Fibroblast of gingiva (primary cell): ENCODE measurements around the gene DAB1.

ENCODE experiments used
- DNase-seq: peaks from one replicate; pipeline ENCODE4 v3.0.0-alpha.2; 2011; ENCODE audit warnings: low read depth

The DAB1 gene

DNA sequence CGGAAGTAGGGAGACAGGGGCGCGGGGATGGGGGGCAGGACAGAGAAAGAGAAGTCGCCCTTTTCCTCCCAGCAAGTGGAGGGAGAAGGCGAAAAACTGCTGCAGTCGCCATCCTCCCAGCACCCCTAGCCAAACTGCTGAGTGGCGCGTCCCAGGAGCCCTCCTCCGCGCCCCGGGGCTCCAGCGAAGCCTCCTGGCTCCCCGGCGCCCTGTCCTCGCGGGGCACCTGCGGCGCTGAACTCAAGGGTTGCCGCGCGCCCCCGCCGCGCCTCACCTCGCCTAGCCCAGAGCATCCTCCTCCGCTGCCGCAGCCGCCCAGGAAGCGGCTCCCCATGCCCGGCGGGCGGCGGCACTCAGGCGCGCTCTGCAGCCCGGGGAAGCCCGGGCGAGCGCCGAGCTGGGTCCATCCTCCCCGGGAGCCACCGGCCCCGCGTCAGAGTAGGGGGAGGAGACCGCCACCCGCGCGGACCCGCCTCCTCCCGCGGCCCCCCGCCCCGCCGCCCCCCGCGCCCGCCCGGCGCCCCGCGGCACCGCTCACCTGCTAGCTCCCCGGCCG, at the start of gene DAB1:
TSS of gene DAB1 (minus strand) at position 405 of the 556 bp plus-strand sequence. CDS start 133,030 bp downstream, outside the sequence.
- DNase-seq = no peak

DNA sequence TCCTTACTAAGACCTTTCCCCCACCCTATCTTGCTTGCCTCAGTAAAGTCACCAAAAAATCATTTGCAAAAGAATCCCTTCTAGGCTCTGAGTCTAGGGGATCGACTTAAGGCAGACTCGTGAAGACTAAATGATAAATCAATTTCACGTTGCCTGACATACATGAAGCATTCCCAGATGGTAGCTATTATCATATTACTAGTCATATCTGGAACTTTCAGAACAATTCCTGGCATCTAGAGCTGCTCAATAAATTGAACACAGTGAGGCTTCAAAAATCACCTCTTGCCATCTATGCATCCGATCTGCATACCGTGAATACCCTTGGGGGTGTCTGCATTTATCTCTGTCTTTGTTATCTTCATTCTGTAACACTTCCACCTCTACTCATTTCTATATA, 49.6 kb upstream of the DAB1 start:
- no peak for DNase-seq

DNA sequence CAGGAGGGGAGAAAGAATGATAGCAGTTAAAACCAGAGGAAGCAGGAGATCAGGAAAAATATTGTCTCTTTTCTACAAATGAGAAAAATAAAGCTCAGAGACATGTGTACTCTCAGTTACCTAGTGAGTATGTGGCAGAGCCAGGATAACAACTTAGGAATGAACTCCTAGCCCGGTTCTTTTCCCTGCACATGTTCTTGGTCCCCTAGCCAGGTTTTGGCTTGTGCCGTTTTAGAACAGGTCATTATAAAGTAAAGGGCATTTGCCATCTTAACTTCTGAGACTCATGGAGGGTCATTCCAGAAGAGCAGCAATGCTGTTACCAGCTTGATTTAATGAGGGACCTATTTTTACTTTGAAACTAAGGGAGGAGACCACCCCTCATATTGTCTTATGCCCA, 48.1 kb upstream of the DAB1 start:
- no peak for DNase-seq

DNA sequence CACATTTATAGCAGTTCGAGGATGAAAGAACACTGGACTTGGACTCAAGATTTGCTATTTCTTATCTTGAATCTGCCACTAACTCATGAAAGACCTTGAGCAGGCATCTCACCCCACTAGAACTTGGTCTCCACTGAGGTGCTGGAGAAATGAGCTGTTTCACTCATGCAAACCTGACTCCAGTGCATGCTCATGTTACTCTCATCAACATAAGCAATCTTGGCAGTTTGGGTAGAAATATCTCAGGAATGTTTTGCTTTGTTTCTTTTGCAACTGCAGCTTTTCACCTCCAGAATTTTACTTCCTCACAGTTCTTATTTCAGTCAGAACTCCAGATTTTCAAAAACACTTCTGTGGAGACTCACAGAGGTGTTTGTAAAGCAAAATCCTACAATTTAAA, 46.2 kb upstream of the DAB1 start:
- DNase-seq = peak; percentile 62

DNA sequence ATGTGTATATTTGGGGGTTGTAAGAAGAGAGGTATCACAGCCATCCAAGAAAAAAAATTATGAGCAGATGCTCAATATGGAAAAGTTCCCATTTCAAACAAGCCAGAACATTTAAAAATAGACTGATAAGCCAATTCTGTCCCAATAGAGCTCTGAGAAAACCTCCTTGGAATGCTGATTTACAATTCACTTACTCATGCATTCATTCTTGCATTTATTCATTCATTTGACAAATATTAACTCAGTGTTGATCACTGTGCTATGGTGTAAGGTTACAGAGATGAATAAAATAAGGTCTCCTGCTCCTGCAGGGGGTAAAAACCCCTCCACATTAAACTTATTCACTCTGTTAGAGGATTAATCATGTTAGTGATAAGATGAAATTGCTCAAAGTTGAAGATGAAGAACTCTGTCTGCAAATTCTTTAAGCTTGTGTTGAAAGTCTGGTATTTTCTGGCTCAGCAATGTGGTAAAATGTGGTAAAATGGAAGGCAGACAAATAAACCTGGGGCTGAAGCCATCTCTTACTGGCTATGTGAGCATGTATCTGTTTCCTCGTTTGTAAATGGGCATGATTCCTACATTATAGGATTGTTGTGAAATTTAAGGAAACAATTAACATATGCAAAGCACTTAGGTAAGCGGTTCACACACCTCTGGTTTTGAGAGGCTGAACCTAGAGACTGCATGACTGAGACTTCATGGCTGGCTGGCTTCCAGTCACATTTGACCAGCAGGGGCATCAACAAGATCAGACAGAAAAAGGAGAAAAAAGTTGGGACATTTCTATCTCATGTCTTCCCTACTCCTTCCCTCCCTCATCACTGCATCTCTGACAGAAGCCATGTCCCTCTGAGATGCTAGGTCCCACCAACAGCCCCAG, 45.0 kb upstream of the DAB1 start:
- peak; percentile 77 for DNase-seq

DNA sequence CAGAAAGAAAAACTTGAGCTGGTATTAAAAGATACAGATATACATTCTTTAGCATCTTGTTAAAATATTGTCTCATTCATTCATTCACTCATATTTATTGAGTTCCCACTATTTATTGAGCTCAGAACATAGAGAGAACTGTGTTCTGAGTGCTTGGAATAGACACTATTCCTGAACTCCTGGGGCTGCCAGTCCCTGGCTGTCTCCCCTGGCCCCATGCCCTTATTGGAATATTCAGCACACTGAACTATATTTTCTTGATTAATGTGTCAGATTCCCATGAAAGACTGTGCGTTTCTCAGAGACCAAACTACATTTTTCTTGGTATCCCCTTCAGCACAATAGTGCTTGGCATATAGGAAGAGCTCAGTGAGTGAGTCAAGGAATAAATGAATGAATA, 44.0 kb upstream of the DAB1 start:
- DNase-seq = no peak

DNA sequence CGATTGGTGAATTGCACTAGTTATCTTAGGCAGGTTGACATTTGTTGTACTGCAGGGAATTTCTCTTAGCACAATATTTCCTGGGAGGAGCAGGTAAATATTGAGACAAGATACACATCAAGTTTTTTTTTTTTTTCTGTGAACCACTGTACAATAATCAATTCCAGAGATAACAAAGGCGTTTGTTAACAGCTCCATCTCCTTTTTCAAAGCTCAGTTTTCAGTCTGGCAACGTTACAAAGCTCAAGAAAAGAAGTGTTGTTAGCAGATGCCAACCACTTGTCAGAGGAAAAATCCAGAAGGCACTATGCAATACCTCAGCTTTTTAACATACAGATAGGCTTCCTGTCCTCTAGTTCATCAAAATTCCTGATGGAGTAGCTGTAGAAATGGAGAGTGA, 40.9 kb upstream of the DAB1 start:
- no peak for DNase-seq

DNA sequence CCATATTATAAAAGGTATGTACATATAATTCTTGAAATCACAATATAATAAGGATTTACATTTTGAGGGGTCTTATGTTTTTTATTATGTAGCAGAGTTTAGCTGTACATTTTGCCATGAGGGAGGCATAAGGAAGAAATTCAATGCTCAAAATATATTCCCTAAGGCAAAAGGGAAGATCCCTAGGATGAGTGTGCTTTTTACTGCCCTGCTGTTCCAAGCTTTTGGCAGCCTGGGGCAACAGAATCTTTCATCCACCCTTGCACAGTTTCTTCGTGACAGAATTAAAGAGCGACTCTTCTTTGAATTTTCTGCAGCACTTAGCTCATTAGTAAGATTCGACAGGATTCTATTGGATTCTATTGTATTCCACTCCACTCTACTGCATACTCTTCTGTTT, 39.5 kb upstream of the DAB1 start:
- no peak for DNase-seq

DNA sequence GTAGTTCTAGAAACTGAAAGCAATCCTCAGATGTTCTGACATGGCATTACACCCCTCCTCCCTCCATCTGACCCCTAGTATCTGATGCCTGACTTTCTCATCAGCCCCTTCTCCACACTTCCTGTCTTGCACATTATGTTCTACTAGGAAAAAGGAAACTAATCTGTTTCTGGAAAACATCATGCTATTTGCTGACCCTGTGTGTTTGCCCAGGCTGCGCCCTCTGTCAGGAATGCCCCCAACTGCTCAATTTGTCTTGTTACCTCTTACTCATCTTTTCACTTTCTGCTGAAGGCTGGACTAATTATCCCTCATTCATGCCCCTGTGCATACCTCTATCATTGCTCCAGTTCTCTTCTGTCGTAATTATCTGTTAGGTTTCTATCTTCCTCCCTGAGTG, 37.5 kb upstream of the DAB1 start:
- DNase-seq = no peak

DNA sequence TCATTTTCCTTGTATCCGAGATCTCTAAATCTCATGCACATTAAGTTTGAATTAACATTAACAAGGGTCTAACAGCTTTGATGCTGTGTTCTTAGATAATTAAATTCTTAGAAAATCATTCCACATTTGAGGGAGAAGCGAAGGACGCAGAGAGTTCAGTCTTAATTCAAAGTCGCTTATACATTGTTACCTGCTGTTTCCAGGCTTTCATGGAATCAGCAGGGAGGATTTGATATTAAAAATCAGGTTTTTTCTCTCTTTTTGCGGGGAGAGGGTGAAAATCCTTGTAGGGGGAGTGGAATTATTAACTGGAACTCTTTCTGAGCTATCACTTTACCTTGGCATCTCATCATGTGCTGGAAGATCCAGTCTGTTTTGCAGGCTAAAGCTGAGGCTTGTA, 27.7 kb upstream of the DAB1 start:
- DNase-seq = no peak

DNA sequence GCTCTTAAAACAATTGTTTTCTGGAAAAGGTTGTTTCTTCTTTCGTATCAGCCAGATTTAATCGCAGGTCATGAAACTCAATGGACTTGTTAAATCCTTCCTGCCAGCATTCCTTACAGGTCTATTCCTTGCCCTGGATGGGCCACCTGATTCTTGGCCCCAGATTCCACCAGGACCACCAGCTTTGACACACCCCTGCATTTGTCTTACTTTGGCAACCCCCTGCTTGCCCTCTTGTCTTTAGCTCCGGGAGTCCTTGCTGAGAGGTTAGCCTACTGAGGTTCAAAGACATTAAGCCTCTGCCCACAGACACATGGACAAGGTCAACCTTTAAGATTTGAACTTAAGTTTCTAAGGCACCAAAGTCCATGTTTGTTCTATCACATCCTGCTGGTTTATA, 27.1 kb upstream of the DAB1 start:
- DNase-seq = no peak

DNA sequence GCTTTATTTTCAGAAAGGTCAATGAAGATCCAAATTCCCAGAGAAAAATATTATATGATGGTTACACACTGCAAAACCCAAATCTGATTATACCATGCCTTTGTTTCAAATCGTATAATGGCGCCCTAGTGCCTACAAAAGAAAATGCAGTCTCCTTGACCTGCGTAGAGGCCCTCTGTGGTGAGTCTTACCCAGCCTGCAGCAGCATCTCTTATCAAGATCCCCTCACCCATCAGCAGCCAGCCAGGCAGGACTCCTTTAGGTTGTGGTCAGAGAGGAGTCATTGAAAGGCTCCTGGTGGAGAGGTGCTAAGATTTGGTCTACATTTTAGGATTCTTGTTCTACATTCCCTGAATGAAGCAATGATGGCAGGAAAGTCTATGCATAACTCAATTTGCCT, 23.7 kb upstream of the DAB1 start:
- no peak for DNase-seq

DNA sequence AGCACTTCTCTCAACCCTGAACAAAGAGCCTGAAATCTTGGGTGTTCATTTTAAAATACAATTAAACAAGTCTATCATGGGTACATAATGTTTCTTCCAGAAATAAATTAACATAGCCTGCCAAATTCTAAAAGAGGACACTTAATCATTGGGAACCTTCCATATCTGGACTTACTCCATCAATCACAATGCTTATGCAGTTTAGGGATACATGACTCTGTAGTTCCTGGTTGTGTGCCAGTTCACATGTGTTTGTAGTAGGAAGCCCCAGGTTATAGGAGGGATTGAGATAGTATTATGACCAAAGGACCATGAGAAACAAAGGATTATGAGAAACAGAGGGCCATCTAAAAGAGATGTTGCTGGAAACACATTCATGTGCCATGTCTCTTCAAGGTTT, 19.1 kb upstream of the DAB1 start:
- DNase-seq = no peak

DNA sequence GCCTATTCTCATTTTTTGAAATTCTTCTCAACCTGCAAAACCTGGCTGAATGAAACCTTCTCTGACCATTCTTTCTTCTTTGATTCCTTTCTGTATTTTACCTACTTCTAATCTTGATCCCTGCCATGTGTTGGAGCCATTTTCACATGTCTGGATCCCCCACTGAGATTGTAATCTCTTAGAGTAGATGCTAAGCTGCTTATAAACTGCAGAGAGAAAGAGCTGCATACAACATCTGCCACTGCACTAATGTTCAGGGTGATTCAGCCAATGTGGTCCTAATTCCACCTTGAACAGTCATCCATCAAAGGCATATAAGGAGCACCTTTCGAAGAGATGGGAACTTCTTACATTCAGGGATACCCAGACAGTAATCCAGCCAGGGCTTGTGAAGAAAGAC, 16.2 kb upstream of the DAB1 start:
- no peak for DNase-seq

DNA sequence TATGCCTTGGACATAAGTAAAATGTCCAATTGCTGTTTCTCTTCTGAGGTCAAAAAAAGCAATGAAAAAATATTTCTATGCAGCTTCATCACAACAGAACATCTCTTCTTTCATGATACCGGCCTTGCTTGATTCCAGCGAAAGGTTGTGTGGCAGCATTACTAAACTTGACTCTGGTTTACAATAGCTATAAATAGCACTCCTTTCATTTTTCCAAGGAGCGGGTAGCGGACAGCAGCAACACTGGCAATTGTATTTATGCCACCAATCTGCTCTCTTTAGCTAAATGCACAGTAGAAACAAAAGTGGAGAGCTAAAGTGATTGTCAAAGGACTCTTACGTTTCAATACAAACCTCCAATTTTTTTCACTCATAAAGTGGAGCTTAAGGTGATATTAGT, 7.5 kb upstream of the DAB1 start:
- DNase-seq = no peak

DNA sequence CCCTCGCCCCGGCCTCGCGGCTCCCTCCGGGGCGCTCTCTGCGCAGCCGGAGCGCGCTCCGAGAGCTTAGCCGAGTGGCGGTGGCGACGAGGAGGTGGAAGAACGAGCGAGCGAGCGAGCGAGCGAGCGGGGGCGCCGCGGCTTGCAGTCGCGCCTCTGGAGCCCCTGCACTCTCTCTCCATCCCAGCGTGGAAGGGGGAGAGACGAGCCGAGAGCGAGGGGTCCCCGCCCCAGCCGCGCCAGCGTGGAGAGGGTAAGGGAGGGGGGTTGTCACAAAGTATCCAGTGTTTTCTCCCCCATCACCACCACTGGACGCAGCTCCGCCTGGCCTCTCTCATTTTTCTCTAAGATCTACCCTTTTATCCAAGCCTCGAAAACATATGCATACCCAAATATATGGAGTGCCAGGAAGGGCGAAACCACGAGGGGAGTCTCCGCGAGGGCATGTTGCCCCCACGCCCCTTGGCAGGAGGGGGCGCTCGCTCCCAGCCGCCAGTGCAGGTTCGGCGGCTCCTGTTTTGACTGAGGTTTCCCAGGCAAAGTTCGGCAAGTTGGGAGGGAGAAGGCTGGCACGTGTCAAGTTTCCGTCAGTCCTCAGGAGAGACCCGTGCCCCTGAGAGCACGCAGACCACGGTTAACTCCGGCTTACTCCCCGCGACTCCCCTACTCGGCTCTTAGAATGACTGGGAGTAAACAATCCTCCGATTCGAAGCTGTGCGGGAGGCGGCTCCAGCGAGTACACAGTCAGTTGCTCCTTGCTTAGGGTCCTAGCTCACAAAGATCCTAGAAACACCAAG, 569 bp upstream of the DAB1 start:
- DNase-seq = peak; percentile 12

DNA sequence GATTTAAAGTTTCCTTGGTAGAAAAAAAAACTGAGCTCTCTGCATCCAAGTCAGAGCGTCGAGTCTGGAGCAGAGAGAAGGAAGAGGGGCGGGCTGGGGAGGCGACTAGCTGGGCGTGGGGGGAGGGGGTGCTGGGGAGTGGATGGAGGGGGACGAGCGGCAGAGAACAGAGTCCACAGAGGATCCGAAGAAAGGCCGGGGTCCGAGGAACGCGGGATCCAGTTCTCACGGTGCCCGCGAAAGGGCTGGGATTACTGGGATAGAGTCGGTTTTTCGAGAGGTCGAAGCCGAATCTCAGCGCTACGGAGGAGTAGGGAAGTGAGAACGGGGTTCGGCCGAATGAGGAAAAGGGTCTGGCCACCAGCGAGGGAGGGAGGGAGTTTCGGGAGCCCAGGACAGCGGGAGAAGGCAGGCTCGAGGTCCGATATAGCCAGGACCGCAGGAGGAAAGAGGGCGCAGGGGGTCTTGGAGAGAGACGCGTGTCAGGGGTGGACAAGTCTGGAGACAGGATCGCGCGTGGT, 665 bp downstream of the DAB1 start:
- no peak for DNase-seq

DNA sequence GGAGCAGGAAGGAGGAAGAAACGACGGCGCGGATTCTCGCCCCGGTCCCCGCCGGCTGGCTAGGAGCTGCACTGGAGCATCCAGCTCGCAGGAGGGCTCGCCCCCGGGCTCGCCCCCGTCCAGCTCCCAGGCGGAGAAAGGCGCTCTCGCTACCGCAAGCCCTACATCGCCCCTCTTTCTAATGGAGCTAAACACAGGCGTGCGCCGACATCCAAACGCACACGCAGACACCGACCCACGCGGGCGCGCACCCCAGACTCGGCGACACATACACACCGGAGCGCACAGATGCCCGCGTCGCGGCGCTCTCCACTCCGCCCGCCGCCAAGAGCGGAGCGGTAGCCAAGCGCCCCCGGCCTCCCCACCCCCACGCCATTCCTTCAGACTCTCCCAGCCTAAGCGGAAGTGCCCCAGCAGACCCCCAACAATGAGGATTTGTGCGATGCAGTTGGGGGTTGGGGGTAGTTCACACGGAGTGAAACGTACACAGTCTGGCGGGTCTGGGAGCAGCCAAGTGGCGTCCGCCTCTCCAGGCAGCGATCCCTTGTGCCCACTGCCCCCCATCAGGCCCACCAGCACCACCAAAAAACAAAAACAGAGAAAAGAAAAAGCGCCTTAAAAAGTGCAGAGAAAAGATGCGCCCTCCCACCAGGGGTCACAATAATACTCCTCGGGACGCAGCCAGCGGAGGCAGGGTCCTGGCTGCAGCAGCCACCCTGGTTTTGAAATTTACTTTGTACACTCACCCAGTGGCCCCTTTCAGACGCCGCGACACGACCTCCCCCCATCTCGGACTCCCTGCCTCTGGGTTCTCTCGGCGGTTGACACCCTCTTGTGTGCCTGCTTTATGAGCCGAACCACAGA, 1.4 kb downstream of the DAB1 start:
- no peak for DNase-seq

DNA sequence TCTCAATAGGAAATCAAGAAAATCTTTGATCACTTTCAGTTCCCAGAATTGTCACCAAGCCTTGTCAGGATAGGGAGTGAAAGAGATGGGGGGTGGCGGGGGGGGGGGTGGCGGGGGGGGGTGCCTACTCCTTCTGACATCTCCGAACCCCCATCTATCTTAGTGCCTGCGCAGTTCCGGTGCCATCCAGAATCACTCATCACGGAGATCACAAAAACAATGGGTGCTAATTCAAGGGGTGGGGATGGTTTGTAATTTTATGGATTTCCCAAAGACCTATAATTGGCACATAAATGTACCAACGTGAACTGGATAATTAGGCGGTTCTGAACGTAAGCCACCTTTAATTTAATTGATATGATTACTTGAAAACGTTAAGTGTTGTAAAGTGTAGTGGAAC, 2.1 kb downstream of the DAB1 start:
- no peak for DNase-seq

DNA sequence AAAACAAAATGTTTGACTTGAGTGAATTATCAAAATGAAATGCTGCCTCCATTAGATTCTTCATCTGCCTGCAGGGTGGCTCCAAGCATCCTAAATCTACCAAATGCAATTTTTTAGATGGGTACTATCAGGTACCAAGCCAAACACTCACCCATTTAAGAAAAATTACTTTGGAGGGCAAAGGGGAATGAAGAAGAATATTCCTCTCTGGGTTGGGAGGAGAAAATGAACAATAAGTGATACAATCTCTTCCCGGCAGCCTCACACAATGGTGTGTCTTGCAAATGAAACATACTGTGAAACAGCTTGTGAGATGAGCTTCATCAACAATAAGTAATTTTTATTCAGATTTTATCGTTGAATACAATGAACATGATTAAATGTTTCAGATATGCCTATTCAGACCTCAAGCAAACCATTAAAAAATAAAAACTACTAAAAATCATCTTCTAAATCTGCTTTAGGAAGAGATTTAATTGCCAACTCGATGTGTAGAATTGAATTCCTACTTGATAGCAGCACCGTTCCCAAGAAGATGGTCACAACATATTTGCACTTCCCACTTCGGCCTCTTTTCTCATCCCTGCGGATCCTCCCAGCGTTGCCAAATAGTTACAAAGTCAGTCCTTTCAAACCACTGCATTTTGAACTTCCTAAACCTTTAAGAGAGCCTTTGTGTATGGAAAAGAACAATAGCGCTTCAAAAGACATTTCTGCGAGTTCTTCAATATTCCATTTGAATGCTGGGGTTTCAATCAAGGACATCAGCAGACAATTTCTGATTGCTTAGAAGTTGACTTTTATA, 2.7 kb downstream of the DAB1 start:
- DNase-seq = no peak

DNA sequence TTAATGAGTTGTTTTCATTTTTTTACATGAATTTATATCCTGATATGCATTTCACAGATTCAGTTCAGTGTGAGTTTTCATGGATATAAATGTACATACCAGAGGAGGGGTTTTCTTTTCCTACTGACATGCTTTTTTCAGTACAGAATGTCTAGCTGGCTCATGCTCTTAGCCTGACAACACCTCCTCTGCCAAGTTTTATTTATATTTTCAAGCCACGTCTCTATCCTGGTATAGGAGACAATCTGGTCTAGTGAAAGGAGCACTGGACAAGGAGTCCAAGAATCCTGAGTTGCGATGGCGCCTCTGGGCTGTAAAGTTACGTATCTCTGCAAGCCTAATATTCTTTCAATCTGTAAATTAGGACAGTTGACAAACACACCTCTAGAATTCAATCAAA, 4.9 kb downstream of the DAB1 start:
- DNase-seq = no peak
